RWPE1 (cell line): ENCODE data around the gene VCL.

Experiments
- CTCF ChIA-PET: fragments of 350-600 bp; sonication (Branson Sonifier 250); formaldehyde crosslinking; extraction: SDS; loops from one replicate; lab custom pipeline; 2021; lab: Yijun Ruan, JAX
- POLR2A ChIA-PET: fragments of 400-600 bp; formaldehyde crosslinking; extraction: SDS; loops from one replicate; lab custom pipeline; 2020; ENCODE audit warnings: antibody characterized with exemption; ENCODE audit not compliant: low non-redundant PET; lab: Yijun Ruan, JAX
- DNase-seq: peaks from one replicate; pipeline ENCODE4 v3.0.0; 2012; ENCODE audit warnings: low spot score
- H3K27ac ChIP-seq: fragments of 450-650 bp; 2 replicates; pipeline ENCODE4 v1.5.1; 2017
- CTCF ChIP-seq: fragments of 450-650 bp; conservative IDR thresholded peaks from 2 replicates; pipeline ENCODE4 v1.5.1; 2017; ENCODE audit warnings: low read depth, mild to moderate bottlenecking

The VCL gene

GRCh38 chr10:74111799-74112198, 113.9 kb downstream of the VCL start:
- H3K27ac ChIP-seq = no peak overlapping the region
- TF ChIP-seq CTCF = no peak
- ChIA-PET POLR2A (no interaction called here), CTCF (interaction anchor here (0.6 kb wide), 1 partner anchor 16 kb away, joined by 3 read pairs; no protein-coding TSS in a partner anchor)
- DNase-seq = no peak

DNA sequence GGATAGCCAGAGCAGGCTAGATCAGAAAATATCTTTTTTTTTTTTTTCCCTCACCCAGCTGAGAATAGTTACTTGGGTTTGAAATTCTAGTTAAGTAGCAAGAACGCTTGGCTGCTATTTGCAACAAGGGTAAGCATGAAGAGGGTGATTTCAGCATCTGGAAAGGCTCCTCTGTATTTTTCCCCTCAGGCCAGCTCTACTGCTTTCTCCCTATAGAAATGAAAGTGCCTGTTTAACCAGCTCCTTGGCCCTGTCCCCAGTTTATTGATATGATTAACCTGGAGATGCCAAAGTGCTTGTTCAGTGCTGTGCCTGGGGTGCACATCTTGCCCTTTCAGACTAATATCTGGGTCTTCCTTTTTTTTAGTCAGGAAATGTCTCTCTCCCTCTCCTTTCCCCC, 115.6 kb downstream of the VCL start:
- DNase-seq = peak; percentile 55
- CTCF ChIA-PET = interaction anchor here (0.6 kb wide), 3 partner anchors 287 to 922 kb away, joined by 3 read pairs; no protein-coding TSS in a partner anchor
- no peak overlapping the region for H3K27ac ChIP-seq
- POLR2A ChIA-PET = interaction anchor here (0.6 kb wide), 1 partner anchor 63 kb away, joined by 3 read pairs; no protein-coding TSS in a partner anchor
- no peak for TF ChIP-seq CTCF

- POLR2A ChIA-PET = no interaction called here
Observed at GRCh38 chr10:74114041-74114448, 116.1 kb downstream of the VCL start.

DNA sequence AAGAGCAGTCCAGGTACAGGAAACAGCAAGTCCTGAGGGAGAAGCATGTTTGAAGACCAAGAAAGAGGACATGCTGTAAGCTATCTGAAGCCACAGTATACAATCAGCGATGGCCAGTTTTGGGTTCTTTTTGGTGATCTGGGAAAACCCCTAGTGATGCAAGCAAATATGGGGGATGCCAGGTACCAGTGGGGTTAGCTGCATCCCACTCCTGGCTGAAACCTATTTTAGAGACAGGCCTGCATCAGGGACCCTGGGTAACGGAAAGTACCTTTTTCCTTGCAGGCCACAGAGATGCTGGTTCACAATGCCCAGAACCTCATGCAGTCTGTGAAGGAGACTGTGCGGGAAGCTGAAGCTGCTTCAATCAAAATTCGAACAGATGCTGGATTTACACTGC, 119.8 kb downstream of the VCL start:
- DNase-seq = no peak
- no peak for TF ChIP-seq CTCF
- peak overlapping the region; percentile 83 for H3K27ac ChIP-seq
- ChIA-PET CTCF (interaction anchor here (0.7 to 0.8 kb wide), 2 partner anchors 11 to 44 kb away, joined by 3 read pairs; no protein-coding TSS in a partner anchor), POLR2A (no interaction called here)

More at GRCh38 chr10:74114041-74114448, 116.1 kb downstream of the VCL start:
- TF ChIP-seq CTCF = no peak
- CTCF ChIA-PET = interaction anchor here (0.5 kb wide), 1 partner anchor 234 kb away, joined by 3 read pairs; no protein-coding TSS in a partner anchor
- no peak overlapping the region for H3K27ac ChIP-seq
- no peak for DNase-seq

DNA sequence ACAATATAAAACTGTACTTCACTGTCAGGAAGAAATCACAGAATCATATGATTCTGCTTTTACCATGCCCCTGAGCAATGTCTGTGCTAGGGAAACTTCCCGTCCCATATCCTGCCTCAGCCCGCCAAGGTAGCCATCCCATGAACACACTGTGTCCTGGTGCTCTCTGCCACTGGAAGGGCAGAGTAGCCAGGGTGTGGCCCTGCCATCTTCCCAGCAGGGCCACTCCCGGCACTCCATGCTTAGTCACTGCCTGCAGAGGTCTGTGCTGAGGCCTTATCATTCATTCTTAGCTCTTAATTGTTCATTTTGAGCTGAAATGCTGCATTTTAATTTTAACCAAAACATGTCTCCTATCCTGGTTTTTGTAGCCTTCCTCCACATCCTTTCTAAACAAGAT, 120.9 kb downstream of the VCL start:
- DNase-seq = peak; percentile 41
- peak overlapping the region; percentile 83 for H3K27ac ChIP-seq
- POLR2A ChIA-PET = no interaction called here
- no peak for TF ChIP-seq CTCF
- CTCF ChIA-PET = interaction anchor here (0.7 to 1.0 kb wide), 4 partner anchors 10 to 273 kb away, joined by 3 to 5 read pairs (median 3); no protein-coding TSS in a partner anchor

- ChIA-PET CTCF (no interaction called here), POLR2A (no interaction called here)
- DNase-seq = no peak
- no peak for TF ChIP-seq CTCF
- no peak overlapping the region for H3K27ac ChIP-seq
Observed at GRCh38 chr10:74120911-74121310, 123.0 kb downstream of the VCL start.
